CD4-positive, alpha-beta T cell (primary cell): ENCODE measurements around the gene CFAP73. TPM values are rescaled to one million over a fixed set of nuclear protein-coding genes. Genes with fewer than 3 reads are reported as not detected.
A peak's percentile ranks its signal among the peaks of the same experiment; 100 is the strongest.

Experiments used
- ATAC-seq: fragments of 200-7000 bp; cut with Tn5 transposase; one replicate; pipeline ENCODE4 v1.10.0; 2022; ENCODE audit warnings: mild to moderate bottlenecking; ENCODE audit not compliant: poor library complexity
- CTCF ChIA-PET: fragments of 350-600 bp; sonication (Branson Sonifier 250); formaldehyde crosslinking; loops from one replicate; lab custom pipeline; 2021; ENCODE audit warnings: antibody characterized with exemption, inconsistent platforms; lab: Charles Lee
- POLR2A ChIA-PET: fragments of 350-600 bp; sonication (Branson Sonifier 250); formaldehyde crosslinking; loops from one replicate; lab custom pipeline; 2021; ENCODE audit warnings: antibody characterized with exemption, inconsistent platforms; lab: Charles Lee
- DNase-seq, 14 experiments: peaks; one replicate each; pipeline ENCODE4 v3.0.0-alpha.2; 2013 to 2020; ENCODE audit warnings: mixed read lengths in 2 of 14
- H3K27ac ChIP-seq, 2 donors: one replicate each; pipeline versions ENCODE4 v1.5.1 to v1.7.0; 2013; ENCODE audit warnings: low read length in 2 of 2, low read depth in 1 of 2, mild to moderate bottlenecking in 1 of 2
- H3K27me3 ChIP-seq, 2 experiments: 1 replicate in 1 of 2; 2 replicates in 1 of 2; pipeline versions ENCODE4 v1.6.1 to v1.7.0; 2013; ENCODE audit warnings: low read length in 2 of 2, control low read depth in 1 of 2, mild to moderate bottlenecking in 1 of 2, moderate library complexity in 1 of 2; ENCODE audit not compliant: insufficient read depth in 2 of 2, control insufficient read depth in 1 of 2
- H3K36me3 ChIP-seq: one replicate; pipeline ENCODE4 v1.6.1; 2013; ENCODE audit warnings: low read length, control low read depth; ENCODE audit not compliant: insufficient read depth
- H3K4me1 ChIP-seq: one replicate; pipeline ENCODE4 v1.6.1; 2013; ENCODE audit warnings: low read length, control low read depth; ENCODE audit not compliant: insufficient read depth
- H3K4me3 ChIP-seq: one replicate; pipeline ENCODE4 v1.5.1; 2013; ENCODE audit warnings: mild to moderate bottlenecking, low read length, moderate library complexity
- H3K9me3 ChIP-seq, 2 experiments: 1 replicate in 1 of 2; 2 replicates in 1 of 2; pipeline versions ENCODE4 v1.6.1 to v1.7.0; 2013; ENCODE audit warnings: low read length in 2 of 2, mild to moderate bottlenecking in 2 of 2, control low read depth in 1 of 2, moderate library complexity in 1 of 2; ENCODE audit not compliant: control insufficient read depth in 1 of 2, insufficient read depth in 1 of 2
- H3K27ac Mint-ChIP-seq: one replicate; pipeline ENCODE4 v1.8.0; 2020; ENCODE audit warnings: mixed read lengths
- H3K27me3 Mint-ChIP-seq: one replicate; pipeline ENCODE4 v1.8.0; 2021; ENCODE audit warnings: mixed read lengths
- H3K36me3 Mint-ChIP-seq: one replicate; pipeline ENCODE4 v1.8.0; 2021; ENCODE audit warnings: low read depth, mixed read lengths
- H3K4me1 Mint-ChIP-seq: one replicate; pipeline ENCODE4 v1.8.0; 2021; ENCODE audit warnings: low read depth, mixed read lengths
- H3K4me3 Mint-ChIP-seq: one replicate; pipeline ENCODE4 v1.8.0; 2020; ENCODE audit warnings: mild to moderate bottlenecking, mixed read lengths
- H3K9me3 Mint-ChIP-seq: one replicate; pipeline ENCODE4 v1.8.0; 2020; ENCODE audit warnings: mixed read lengths
- CTCF ChIP-seq: fragments of 200-600 bp; IDR thresholded peaks from one replicate; pipeline ENCODE4 v1.8.0; 2022; ENCODE audit warnings: antibody characterized with exemption, mild to moderate bottlenecking
- intact Hi-C, 2 experiments: fragments of 100-400 bp; cut with DNase I in 1 of 2; cut with micrococcal nuclease in 1 of 2; formaldehyde crosslinking; loops; one replicate each; pipeline versions ENCODE4 v1.15.1 to v1.9.0; 2023 to 2025; cut with DNase I, micrococcal nuclease
- total RNA-seq, 174 experiments: library from RNA in 2 of 174; stranded (reverse) in 2 of 174; gene quantifications; one replicate each; pipeline ENCODE4 v1.2.3 and lab custom pipeline; 2021 to 2026

Gene CFAP73
- total RNA-seq, 2 experiments from 2014 or later = 0.92 to 1.2 TPM

- ChIA-PET POLR2A (no interaction called here), CTCF (no interaction called here)
- H3K9me3 Mint-ChIP-seq = no peaks in the 10 kb centered on the region
- H3K4me1 ChIP-seq = peaks cover 45% of the 10 kb centered on the region
- peaks cover 31% of the 10 kb centered on the region for H3K4me1 Mint-ChIP-seq
- H3K36me3 Mint-ChIP-seq = peaks cover 79% of the 10 kb centered on the region
- no peaks in the 10 kb centered on the region for H3K27me3 ChIP-seq
- H3K36me3 ChIP-seq = peaks cover 56% of the 10 kb centered on the region
- H3K27ac Mint-ChIP-seq = peak overlapping the region; percentile 63
- ATAC-seq (no peak), DNase-seq (no peak)
- H3K4me3 ChIP-seq = no peak overlapping the region
- no peak overlapping the region for H3K4me3 Mint-ChIP-seq
- no peaks in the 10 kb centered on the region for H3K27me3 Mint-ChIP-seq
- intact Hi-C loops = loop anchor here in 1 of 2 experiments (10.0 kb wide), 1 partner anchor 1497 kb away; the partner anchor contains the start of genes ACAD10 and BRAP
- no peaks in the 10 kb centered on the region for H3K9me3 ChIP-seq
- no peak overlapping the region for H3K27ac ChIP-seq
- no peak for TF ChIP-seq CTCF
Observed at GRCh38 chr12:113181975-113182374, 32.5 kb downstream of the CFAP73 start.

GRCh38 chr12:113183030-113183589 lies 33.6 kb downstream of the CFAP73 start:
- ChIA-PET POLR2A (no interaction called here), CTCF (interaction anchor here (3.6 kb wide), 1 partner anchor 9 kb away, joined by 19 read pairs; no protein-coding TSS in a partner anchor)
- Mint-ChIP-seq H3K9me3 (no peaks in the 10 kb centered on the region), H3K27ac (peak overlapping the region; percentile 99), H3K4me1 (peaks cover 36% of the 10 kb centered on the region), H3K27me3 (no peaks in the 10 kb centered on the region), H3K4me3 (peak overlapping the region; percentile 66), H3K36me3 (peaks cover 72% of the 10 kb centered on the region)
- Histone ChIP-seq H3K4me3 (no peak overlapping the region), H3K36me3 (peaks cover 45% of the 10 kb centered on the region), H3K27ac (peak overlapping the region in 1 of 2 donors; percentile 7), H3K27me3 (no peaks in the 10 kb centered on the region), H3K4me1 (peaks cover 52% of the 10 kb centered on the region), H3K9me3 (no peaks in the 10 kb centered on the region)
- intact Hi-C loops = loop anchor here in 1 of 2 experiments (10.0 kb wide), 1 partner anchor 1498 kb away; the partner anchor contains the start of genes ACAD10 and BRAP
- DNase-seq (no peak), ATAC-seq (no peak)
- no peak for TF ChIP-seq CTCF

- no peak for DNase-seq
- POLR2A ChIA-PET = interaction anchor here (0.7 to 2.6 kb wide), 9 partner anchors 9 to 246 kb away, joined by 3 to 24 read pairs (median 4); partner anchors contain the start of genes OAS2, OAS3 and TPCN1
- peak overlapping the region; percentile 95 to 96 for H3K27ac ChIP-seq
Observed at GRCh38 chr12:113184098-113184899, 34.8 kb downstream of the CFAP73 start.

More at GRCh38 chr12:113184098-113184899, 34.8 kb downstream of the CFAP73 start:
- no peaks in the 10 kb centered on the region for H3K9me3 ChIP-seq
- intact Hi-C loops = loop anchor here (2.0 to 10.0 kb wide), 4 partner anchors 23 to 1499 kb away; partner anchors contain the start of genes ACAD10 (in 1 of the 2), BRAP (in 1 of the 2) and TPCN1 (in 1 of the 2)
- peaks cover 52% of the 10 kb centered on the region for H3K4me1 ChIP-seq
- Mint-ChIP-seq H3K9me3 (no peaks in the 10 kb centered on the region), H3K4me3 (peak overlapping the region; percentile 97), H3K4me1 (peaks cover 39% of the 10 kb centered on the region), H3K27ac (peak overlapping the region; percentile 99), H3K36me3 (peaks cover 63% of the 10 kb centered on the region), H3K27me3 (no peaks in the 10 kb centered on the region)
- TF ChIP-seq CTCF = no peak
- CTCF ChIA-PET = interaction anchor here (0.6 to 3.6 kb wide), 2 partner anchors 10 to 13 kb away, joined by 5 to 19 read pairs; no protein-coding TSS in a partner anchor
- peak; percentile 73 for ATAC-seq
- peak overlapping the region; percentile 94 for H3K4me3 ChIP-seq
- no peaks in the 10 kb centered on the region for H3K27me3 ChIP-seq
- peaks cover 33% of the 10 kb centered on the region for H3K36me3 ChIP-seq
